PC-3 (cell line): ENCODE measurements around the gene GPR78. TPM values are rescaled to one million over a fixed set of nuclear protein-coding genes. Genes with fewer than 3 reads are reported as not detected.

Experiments
- ATAC-seq: fragments of 200-7000 bp; cut with Tn5 transposase; 2 replicates; pipeline ENCODE4 v1.9.1; 2020; ENCODE audit warnings: mild to moderate bottlenecking, moderate library complexity
- BruUV-seq: library from RNA; stranded (reverse); fragments of 400-500 nt; replicated peaks from 2 replicates; lab custom pipeline; 2021; lab: Mats Ljungman, UMichigan
- CTCF ChIA-PET: fragments of 300-600 bp; sonication (Branson Sonifier 250); formaldehyde crosslinking; loops from one replicate; lab custom pipeline; 2022; ENCODE audit warnings: antibody characterized with exemption; lab: Charles Lee
- POLR2A ChIA-PET: fragments of 300-600 bp; sonication (Branson Sonifier 250); formaldehyde crosslinking; loops from one replicate; lab custom pipeline; 2022; ENCODE audit warnings: antibody characterized with exemption; ENCODE audit not compliant: unreplicated experiment; lab: Charles Lee
- DNase-seq: peaks from one replicate; pipeline ENCODE4 v3.0.0-alpha.2; 2015
- H2AFZ ChIP-seq: fragments of 300-600 bp; sonication (generic); 2 replicates; pipeline ENCODE4 v1.6.0; 2016; ENCODE audit warnings: antibody characterized with exemption, low read length
- H3F3A ChIP-seq: fragments of 300-600 bp; sonication (generic); one replicate; pipeline ENCODE4 v1.6.0; 2017; ENCODE audit warnings: antibody characterized with exemption, low read length, control low read depth, mild to moderate bottlenecking; ENCODE audit not compliant: unreplicated experiment
- H3K27ac ChIP-seq: fragments of 300-600 bp; sonication (generic); 2 replicates; pipeline ENCODE4 v1.5.1; 2016; ENCODE audit warnings: mild to moderate bottlenecking, low read length
- H3K27me3 ChIP-seq: fragments of 300-600 bp; sonication (generic); 2 replicates; pipeline ENCODE4 v1.6.1; 2016; ENCODE audit warnings: low read length, mixed read lengths
- H3K36me3 ChIP-seq: fragments of 300-600 bp; sonication (generic); 2 replicates; pipeline ENCODE4 v1.6.1; 2016; ENCODE audit warnings: low read depth, mixed run types, low read length, mixed read lengths
- H3K4me1 ChIP-seq: fragments of 300-600 bp; sonication (generic); 2 replicates; pipeline ENCODE4 v1.5.1; 2016; ENCODE audit warnings: low read length; ENCODE audit not compliant: insufficient read depth
- H3K4me2 ChIP-seq: fragments of 300-600 bp; sonication (generic); 2 replicates; pipeline ENCODE4 v1.6.0; 2016; ENCODE audit warnings: low read length
- H3K4me3 ChIP-seq: fragments of 300-600 bp; sonication (generic); 2 replicates; pipeline ENCODE4 v1.5.1; 2016; ENCODE audit warnings: mild to moderate bottlenecking, low read length, mixed read lengths
- H3K79me2 ChIP-seq: fragments of 300-600 bp; sonication (generic); 2 replicates; pipeline ENCODE4 v1.6.1; 2017; ENCODE audit warnings: low read length, mixed read lengths
- H3K9ac ChIP-seq: fragments of 300-600 bp; sonication (generic); 2 replicates; pipeline ENCODE4 v1.6.0; 2016; ENCODE audit warnings: mild to moderate bottlenecking, low read length
- H3K9me2 ChIP-seq: fragments of 300-600 bp; sonication (generic); replicated peaks from 2 replicates; pipeline ENCODE4 v1.6.1; 2016; ENCODE audit warnings: mixed run types, low read length, mixed read lengths
- H3K9me3 ChIP-seq: fragments of 300-600 bp; sonication (generic); 2 replicates; pipeline ENCODE4 v1.6.1; 2016; ENCODE audit warnings: low read length, mixed read lengths
- H4K20me1 ChIP-seq: fragments of 300-600 bp; sonication (generic); 2 replicates; pipeline ENCODE4 v1.6.1; 2016; ENCODE audit warnings: low read length, mixed read lengths
- EZH2 ChIP-seq: fragments of 300-600 bp; sonication (generic); IDR thresholded peaks from one replicate; pipeline ENCODE4 v1.6.1; 2017; ENCODE audit warnings: antibody characterized with exemption, mild to moderate bottlenecking, low read length; ENCODE audit not compliant: unreplicated experiment
- EZH2phosphoT487 ChIP-seq: fragments of 300-600 bp; sonication (generic); IDR thresholded peaks from 2 replicates; pipeline ENCODE4 v1.6.1; 2018; ENCODE audit warnings: mild to moderate bottlenecking, antibody characterized with exemption, low read length, borderline replicate concordance
- intact Hi-C: fragments of 100-400 bp; cut with micrococcal nuclease; formaldehyde crosslinking; loops from 2 replicates; pipeline ENCODE4 v1.9.0; 2023
- total RNA-seq: library from RNA; depleted of rRNA; stranded (reverse); fragments of >200 nt; gene quantifications from 2 replicates; pipeline ENCODE4 v1.2.3, GENCODE V29; 2014
- TF ChIP-seq, protein P1 (sequence below): fragments of 300-600 bp; sonication (generic); conservative IDR thresholded peaks from 2 replicates; pipeline ENCODE4 v1.5.1; 2017; ENCODE audit warnings: antibody characterized with exemption, low read depth, mild to moderate bottlenecking, low read length

Gene GPR78
- total RNA-seq, 1 experiment from 2014 or later = 2.0 TPM

DNA sequence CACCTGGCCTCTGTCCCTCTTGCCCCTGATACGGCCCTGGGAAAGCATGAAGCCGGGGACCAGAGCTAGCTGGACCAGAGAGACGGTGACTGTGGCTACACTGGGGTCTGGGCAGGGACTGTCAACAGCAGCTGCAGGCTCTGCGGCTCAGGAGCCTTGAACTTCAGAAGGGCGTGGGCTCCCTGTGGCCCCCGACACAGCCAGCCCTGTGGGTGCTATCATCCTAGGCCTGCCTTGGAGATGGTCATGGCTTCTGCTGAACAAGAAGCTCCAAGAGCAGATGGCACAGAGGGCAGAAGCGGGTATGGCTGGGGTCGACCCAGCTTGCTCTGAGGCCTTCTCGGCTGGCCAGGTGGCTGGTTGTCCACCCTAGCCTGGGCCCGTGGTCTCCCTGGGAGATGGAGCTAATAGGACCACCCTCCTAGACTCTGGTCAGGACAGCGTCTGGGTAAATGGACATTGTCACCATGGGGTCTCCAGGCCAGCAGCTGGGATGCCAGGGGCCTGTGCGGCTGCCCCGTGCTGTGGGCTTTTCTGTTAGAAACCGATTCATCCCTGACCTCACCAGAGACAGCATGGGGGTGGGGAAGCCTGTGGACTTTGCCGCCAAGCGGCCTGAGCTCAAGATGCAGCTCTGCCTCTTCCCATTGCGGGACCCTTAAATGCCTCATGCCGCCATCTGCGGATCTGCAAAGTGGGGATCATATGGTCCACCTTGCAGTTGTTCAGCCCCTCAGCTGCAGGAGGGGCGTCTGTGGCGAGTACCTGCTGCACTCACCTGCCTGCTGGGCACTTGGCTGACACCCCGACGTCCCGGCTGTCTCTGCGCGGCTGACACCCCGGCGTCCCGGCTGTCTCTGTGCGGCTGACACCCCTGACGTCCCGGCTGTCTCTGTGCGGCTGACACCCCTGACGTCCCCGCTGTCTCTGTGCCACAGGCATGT is 33.5 kb downstream of the GPR78 start:
- no peak overlapping the region for H3K4me2 ChIP-seq
- no peak overlapping the region for H3K4me3 ChIP-seq
- ATAC-seq (no peak), DNase-seq (no peak)
- ChIA-PET CTCF (no interaction called here), POLR2A (no interaction called here)
- H3K36me3 ChIP-seq = no peaks in the 10 kb centered on the region
- H3F3A ChIP-seq = no peaks in the 10 kb centered on the region
- no peak for TF ChIP-seq EZH2phosphoT487
- TF ChIP-seq, protein P1, sequence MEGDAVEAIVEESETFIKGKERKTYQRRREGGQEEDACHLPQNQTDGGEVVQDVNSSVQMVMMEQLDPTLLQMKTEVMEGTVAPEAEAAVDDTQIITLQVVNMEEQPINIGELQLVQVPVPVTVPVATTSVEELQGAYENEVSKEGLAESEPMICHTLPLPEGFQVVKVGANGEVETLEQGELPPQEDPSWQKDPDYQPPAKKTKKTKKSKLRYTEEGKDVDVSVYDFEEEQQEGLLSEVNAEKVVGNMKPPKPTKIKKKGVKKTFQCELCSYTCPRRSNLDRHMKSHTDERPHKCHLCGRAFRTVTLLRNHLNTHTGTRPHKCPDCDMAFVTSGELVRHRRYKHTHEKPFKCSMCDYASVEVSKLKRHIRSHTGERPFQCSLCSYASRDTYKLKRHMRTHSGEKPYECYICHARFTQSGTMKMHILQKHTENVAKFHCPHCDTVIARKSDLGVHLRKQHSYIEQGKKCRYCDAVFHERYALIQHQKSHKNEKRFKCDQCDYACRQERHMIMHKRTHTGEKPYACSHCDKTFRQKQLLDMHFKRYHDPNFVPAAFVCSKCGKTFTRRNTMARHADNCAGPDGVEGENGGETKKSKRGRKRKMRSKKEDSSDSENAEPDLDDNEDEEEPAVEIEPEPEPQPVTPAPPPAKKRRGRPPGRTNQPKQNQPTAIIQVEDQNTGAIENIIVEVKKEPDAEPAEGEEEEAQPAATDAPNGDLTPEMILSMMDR = no peak
- no peak for TF ChIP-seq EZH2
- no TSS peak for BruUV-seq
- H3K9me3 ChIP-seq = no peaks in the 10 kb centered on the region
- H4K20me1 ChIP-seq = no peaks in the 10 kb centered on the region
- H2AFZ ChIP-seq = no peak overlapping the region
- H3K4me1 ChIP-seq = no peaks in the 10 kb centered on the region
- H3K9me2 ChIP-seq = no peaks in the 10 kb centered on the region
- no peak overlapping the region for H3K27ac ChIP-seq
- H3K9ac ChIP-seq = no peak overlapping the region
- no peaks in the 10 kb centered on the region for H3K79me2 ChIP-seq
- intact Hi-C loops = no loop called here
- H3K27me3 ChIP-seq = no peaks in the 10 kb centered on the region

DNA sequence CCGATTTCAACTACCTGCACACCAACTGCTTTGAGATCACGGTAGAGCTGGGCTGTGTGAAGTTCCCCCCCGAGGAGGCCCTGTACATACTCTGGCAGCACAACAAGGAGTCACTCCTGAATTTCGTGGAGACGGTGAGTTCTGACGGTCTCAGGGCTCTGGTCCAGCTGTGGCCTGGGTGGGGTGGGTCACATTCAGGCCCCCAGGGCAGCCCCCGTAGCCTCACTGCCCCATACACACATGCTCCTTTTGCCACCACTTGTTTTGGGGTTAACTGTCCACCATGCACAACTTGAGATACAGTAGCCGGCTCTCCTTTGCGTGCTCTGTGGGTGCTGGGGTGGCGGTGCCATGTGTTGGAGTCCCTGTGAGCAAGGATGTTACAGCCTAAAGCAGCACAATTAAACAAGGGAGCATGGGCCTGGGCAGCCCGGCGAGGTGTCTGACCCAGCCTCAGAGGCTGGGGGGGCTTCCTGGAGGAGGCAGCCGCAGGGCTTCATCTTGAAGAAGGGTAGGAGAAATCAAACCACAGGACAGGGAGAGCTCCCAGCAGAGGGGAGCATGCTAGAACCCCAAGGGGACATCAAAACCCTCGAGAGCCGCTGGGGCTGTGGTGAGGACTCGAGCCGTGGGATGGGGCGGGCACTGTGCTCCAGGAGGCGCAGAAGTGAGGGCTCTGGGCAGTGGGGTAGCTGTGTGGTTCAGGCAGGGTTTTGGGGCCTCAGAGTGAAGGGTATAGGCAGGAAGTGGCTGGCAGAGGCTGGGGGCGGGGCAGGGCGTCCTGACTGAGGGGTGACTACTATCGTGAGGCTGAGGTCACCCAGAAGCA is 34.4 kb downstream of the GPR78 start:
- Histone ChIP-seq H3K79me2 (no peaks in the 10 kb centered on the region), H3K4me3 (no peak overlapping the region), H4K20me1 (no peaks in the 10 kb centered on the region), H3K27me3 (no peaks in the 10 kb centered on the region), H3F3A (no peaks in the 10 kb centered on the region), H3K27ac (no peak overlapping the region), H3K4me2 (no peak overlapping the region), H3K9ac (no peak overlapping the region), H3K9me3 (no peaks in the 10 kb centered on the region), H3K36me3 (no peaks in the 10 kb centered on the region), H3K4me1 (no peaks in the 10 kb centered on the region), H3K9me2 (no peaks in the 10 kb centered on the region), H2AFZ (no peak overlapping the region)
- TF ChIP-seq EZH2 = no peak
- TF ChIP-seq, protein P1 = no peak
- TF ChIP-seq EZH2phosphoT487 = no peak
- intact Hi-C loops = no loop called here
- ATAC-seq (no peak), DNase-seq (no peak)
- CTCF ChIA-PET = no interaction called here
- POLR2A ChIA-PET = no interaction called here
- no TSS peak for BruUV-seq
